ENCODE data around the gene FOXD4L6. TPM values are rescaled to one million over a fixed set of nuclear protein-coding genes. Genes with fewer than 3 reads are reported as not detected.

The FOXD4L6 gene
- total RNA-seq, 1 donor from 2014 or later = not detected

Other genes with a start within 250 kb of the FOXD4L6 start
- 4.2 TPM for gene ZNG1F, start 60.6 kb upstream of the FOXD4L6 start, total RNA-seq